GM12874 (cell line): ENCODE results near the gene HCST.

Source experiments
- TF ChIP-seq, protein P1 (sequence below): IDR thresholded peaks from 2 replicates; pipeline ENCODE4 v1.5.1; 2011; ENCODE audit warnings: low read depth, mild to moderate bottlenecking, control low read depth, low read length, moderate library complexity; ENCODE audit not compliant: insufficient read depth

HCST gene

DNA sequence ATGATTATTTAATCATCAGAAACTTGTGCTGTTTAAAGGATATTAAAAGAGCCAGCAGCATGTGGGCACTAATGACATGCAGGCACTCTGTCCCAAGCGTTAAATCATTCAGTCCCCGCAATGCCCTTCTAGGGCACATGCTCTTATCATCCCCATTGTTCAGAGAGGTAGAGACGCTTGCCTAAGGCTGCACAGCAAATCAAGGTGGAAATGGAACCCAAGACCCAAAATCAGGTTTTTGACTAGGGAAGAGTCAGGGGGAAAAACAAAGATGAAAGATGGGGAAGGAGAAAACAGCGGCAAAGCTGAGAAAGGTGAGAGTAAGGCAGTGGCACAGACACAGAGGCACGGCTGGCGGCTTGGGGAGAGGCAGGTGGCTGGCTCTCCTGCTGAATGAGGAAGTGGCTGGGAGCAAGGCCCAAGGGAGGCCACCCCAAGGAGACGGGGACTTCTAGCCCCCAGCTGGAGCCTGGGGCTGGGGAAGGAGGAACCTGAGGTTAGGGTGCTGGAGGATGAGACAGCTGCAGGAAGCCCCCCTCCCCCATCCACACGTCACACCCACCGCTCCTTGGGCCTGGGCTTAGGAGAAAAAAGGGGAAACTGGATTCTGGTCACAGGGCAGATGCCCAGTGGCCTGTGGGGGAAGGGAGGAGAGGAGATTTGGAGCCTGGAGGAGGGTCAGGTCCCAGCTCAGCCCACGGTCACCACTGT is 6.8 kb downstream of the HCST start:
- TF ChIP-seq, protein P1, sequence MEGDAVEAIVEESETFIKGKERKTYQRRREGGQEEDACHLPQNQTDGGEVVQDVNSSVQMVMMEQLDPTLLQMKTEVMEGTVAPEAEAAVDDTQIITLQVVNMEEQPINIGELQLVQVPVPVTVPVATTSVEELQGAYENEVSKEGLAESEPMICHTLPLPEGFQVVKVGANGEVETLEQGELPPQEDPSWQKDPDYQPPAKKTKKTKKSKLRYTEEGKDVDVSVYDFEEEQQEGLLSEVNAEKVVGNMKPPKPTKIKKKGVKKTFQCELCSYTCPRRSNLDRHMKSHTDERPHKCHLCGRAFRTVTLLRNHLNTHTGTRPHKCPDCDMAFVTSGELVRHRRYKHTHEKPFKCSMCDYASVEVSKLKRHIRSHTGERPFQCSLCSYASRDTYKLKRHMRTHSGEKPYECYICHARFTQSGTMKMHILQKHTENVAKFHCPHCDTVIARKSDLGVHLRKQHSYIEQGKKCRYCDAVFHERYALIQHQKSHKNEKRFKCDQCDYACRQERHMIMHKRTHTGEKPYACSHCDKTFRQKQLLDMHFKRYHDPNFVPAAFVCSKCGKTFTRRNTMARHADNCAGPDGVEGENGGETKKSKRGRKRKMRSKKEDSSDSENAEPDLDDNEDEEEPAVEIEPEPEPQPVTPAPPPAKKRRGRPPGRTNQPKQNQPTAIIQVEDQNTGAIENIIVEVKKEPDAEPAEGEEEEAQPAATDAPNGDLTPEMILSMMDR: no peak

DNA sequence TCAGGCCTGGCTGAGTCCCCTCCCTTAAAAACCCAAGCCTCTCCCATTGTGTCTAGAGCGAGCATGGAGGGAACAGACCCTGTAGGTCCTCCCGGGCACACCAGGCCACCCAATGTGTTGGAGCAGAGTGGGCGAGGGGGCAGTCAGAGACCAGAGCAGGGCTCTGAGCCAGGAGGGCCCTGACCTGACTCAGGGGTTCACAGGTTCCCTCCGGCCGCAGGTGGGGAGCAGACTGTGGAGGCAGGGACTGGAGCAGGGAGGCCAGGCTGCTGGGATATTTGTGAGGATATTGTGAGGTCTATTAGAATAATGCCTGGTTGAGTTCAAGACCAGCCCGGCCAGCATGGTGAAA is 7.3 kb downstream of the HCST start:
- TF ChIP-seq, protein P1: no peak

DNA sequence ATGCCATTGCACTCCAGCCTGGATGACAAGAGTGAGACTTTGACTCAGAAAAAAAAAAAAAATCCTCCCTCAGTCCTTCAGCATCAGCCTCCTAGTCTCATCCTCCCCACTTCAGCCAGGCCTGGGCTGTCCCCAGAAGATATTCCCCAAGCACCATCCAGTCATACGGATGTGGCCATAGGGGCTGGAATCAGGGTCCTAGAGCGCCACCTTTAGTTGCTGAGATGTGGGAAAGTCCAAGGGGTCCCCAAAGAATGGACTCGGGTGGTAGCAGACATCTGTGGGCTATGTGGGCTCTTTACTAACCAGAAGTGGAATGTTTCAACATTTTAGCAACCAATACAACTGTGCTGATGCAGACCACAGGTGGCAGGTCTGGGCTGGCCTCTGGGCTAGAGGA is 8.8 kb downstream of the HCST start:
- TF ChIP-seq, protein P1: no peak

DNA sequence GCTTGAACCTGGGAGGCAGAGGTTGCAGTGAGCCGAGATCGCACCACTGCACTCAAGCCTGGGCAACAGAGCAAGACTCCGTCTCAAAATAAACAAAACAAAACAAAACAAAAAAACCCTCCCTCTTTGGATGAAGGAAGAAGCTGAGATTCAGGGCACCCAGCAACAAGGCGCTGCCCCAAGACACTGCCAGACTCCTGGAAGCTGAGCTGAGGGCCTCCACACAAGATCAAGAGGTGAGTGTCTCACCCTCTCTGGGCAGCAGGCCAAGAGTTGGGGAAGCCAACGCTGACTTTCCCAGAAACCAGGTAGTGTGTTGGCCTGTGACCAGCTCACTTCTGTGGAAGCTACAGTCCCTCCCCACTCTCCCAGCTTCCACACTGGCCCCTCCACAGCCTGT is 9.5 kb downstream of the HCST start:
- TF ChIP-seq, protein P1: no peak

DNA sequence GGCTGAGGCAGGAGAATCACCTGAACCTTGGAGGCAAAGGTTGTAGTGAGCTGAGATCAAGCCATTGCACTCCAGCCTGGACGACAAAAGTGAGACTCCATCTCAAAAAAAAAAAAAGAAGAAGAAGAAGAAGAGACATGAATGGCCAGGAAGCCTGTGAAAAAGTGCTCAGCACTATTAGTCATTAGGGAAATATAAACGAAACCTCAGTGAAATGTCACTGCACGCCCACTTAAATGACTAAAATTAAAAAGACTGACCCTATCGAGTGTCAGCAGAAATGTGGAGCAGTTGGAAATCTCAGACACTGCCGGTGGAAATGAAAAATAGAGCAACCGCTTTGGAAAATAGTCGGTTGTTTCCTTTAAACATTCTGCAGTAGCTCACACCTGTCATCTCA is 11.3 kb downstream of the HCST start:
- TF ChIP-seq, protein P1: no peak

DNA sequence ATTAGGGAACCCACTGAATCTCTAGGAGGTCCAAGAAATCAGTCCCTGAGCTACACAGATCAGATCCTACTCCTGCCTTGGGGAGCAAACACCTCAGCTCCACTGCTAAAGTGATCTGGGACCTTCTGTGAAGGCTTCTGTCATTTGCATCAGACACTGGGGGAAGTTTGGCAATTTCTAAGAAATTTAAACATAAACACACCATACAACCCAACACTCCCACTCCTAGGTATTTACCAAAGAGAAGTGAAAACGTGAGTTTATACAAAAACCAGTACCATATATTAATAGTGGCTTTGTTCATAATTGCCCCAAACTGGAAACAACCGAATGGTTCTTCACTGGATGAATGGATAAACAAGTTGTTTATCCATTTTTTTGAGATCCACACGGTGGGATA is 13.1 kb downstream of the HCST start:
- TF ChIP-seq, protein P1: no peak

DNA sequence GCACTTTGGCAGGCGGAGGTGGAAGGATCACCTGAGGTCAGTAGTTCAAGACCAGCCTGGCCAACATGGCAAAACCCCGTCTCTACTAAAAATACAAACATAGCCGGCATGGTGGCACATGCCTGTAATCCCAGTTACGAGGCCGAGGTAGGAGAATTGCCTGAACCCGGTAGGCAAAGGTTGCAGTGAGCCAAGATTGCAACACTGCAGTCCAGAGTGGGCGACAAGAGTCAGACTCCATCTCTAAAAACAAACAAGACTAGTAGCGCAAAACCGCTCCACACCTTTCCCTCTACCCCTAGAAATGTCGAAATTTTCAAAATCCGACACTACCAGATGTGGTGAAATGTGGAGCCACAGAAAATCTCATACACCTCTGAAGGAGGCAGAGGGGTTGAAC is 17.0 kb downstream of the HCST start:
- TF ChIP-seq, protein P1: no peak

DNA sequence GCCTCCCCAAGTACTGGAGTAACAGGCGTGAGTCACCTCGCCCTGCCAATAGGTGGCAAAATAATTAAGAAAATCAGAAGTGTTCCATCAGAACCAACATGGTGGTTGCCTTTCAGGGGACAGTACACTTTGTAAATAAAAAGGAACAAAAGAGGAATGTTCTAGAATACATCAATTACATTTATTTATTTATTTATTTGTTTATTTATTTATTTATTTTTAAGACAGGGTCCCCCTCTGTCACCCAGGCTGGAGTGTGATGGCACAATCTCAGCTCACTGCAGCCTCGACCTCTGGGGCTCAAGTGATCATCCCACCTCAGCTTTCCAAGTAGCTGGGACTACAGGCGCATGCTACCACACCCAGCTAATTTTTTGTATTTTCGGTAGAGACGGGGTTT is 18.7 kb downstream of the HCST start:
- TF ChIP-seq, protein P1: no peak
